Astrocyte of the spinal cord (primary cell): Measurements from ENCODE around the gene ZNF195.
A peak's percentile ranks its signal among the peaks of the same experiment; 100 is the strongest.
"Not testable (repeated sequence)": the region's sequence is repeated elsewhere in the genome, so short reads cannot be mapped to it uniquely, and the experiment has no call there.

ENCODE experiments used
- DNase-seq: peaks from one replicate; pipeline ENCODE4 v3.0.0; 2011; ENCODE audit warnings: low read depth, low spot score
- H3K4me3 ChIP-seq: 2 replicates; pipeline ENCODE4 v1.5.1; 2011; ENCODE audit warnings: low read depth, mild to moderate bottlenecking, low read length, moderate library complexity
- in situ Hi-C: cut with HindIII; loops from 2 replicates; pipeline ENCODE4 v1.10.0; 2017; ENCODE audit warnings: low sequenced_read_pairs
- TF ChIP-seq, protein P1 (sequence below): IDR thresholded peaks from 2 replicates; pipeline ENCODE4 v1.5.1; 2012; ENCODE audit warnings: low read depth, mild to moderate bottlenecking, low read length, inconsistent platforms

Gene ZNF195

DNA sequence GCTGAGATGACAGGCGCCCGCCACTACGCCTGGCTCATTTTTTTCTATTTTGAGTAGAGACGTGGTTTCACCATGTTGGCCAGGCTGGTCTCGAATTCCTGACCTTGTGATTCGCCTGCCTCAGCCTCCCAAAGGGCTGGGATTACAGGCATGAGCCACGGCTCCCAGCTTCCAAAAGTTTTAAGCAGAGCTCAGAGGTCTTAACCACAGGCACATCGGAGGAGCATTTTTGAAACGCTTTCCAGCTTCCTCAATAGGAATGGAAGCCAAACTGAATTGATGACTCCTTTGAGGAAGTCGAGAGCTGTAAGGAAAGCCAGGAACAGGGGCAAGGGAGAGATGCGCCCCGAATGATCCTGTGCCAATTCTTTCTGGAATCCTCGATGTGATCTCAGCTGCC, 14.5 kb upstream of the ZNF195 start:
- H3K4me3 ChIP-seq, DNase-seq, in situ Hi-C loops: not testable (repeated sequence)

DNA sequence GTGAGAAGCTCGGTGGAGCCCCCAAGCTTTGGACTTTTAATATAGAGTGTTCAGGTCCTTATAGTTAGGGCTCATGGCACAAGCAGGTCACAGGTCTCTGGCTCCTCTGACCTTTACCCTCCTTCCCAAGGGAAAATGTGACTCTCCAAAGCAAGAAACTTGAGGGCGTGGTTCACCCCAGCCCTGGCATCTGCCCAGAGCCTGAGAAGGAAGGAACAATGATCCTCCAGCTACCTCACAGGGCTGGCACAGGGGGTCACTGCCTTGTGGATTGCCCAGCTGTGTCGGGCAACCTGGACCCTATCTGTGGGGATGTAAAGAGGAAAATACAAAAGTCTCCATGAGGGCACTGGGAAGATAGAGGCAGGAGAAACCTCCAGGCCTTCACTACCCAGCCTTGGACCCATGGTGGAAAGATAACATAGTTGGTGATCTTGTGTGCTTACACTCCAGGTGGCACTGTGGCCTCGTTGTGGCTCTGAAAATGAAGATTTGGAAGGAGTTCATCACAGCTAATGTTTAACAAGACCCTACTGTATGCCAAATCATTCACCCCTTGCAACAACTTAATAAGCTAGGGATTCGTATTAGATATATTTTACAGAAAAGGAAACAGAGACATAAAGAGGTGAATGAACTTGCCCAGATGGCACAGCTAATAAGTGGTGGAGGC, 3.8 kb upstream of the ZNF195 start:
- H3K4me3 ChIP-seq, result no peak overlapping the region
- TF ChIP-seq, protein P1, sequence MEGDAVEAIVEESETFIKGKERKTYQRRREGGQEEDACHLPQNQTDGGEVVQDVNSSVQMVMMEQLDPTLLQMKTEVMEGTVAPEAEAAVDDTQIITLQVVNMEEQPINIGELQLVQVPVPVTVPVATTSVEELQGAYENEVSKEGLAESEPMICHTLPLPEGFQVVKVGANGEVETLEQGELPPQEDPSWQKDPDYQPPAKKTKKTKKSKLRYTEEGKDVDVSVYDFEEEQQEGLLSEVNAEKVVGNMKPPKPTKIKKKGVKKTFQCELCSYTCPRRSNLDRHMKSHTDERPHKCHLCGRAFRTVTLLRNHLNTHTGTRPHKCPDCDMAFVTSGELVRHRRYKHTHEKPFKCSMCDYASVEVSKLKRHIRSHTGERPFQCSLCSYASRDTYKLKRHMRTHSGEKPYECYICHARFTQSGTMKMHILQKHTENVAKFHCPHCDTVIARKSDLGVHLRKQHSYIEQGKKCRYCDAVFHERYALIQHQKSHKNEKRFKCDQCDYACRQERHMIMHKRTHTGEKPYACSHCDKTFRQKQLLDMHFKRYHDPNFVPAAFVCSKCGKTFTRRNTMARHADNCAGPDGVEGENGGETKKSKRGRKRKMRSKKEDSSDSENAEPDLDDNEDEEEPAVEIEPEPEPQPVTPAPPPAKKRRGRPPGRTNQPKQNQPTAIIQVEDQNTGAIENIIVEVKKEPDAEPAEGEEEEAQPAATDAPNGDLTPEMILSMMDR, result no peak
- in situ Hi-C loops, result no loop called here
- no peak for DNase-seq

DNA sequence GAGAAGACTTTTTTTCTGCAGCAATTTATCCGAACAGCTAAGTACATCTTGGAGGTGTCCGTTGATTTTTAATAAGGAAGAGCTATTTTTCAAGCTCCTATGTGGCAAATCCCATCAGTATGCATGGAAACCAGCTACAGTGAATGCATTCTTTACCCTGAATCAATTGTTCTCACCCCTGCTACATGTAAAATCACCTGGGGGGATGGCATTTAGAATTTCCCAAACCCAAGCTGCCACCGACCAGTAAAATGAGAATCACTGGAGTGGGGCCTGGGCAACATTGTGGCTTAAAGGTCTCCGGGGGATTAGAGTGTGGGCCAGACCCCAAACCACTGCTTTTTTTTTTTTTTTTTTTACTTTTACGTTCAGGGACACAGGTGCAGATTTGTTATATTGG, 2.8 kb upstream of the ZNF195 start:
- no peak for DNase-seq
- TF ChIP-seq, protein P1, result no peak
- in situ Hi-C loops, result no loop called here
- H3K4me3 ChIP-seq, result no peak overlapping the region

DNA sequence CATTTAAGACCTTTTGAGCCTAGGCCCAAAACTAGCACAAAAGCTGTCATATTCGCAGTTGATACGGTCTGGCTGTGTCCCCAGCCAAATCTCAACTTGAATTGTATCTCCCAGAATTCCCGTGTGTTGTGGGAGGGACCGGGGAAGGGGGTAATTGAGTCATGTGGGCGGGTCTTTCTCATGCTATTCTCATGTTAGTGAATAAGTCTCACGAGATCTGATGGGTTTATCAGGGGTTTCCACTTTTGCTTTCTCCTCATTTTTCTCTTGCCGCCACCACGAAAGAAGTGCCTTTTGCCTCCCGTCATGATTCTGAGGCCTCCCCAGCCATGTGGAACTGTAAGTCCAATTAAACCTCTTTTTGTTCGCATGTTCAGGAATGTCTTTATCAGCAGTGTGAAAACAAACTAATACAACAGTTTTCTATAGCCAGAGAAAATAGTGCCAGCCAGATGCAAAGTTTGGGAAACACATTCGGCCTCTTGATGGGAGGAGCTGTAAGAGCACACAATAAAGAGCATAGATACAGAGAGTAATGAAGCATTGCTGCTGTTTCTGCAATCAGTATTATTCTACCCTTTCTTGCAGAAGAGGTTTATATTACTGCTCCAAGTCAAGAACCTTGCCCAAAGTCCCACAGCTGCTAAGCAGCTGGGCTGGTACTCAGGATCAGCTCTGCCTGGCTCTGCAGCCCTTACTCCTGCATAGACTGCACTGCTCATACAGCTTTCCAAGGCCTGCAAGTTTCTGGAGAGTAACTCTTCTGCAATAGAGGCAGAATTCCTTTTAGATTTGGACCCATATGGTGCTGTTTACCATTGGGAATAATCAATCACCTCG, 2.0 kb upstream of the ZNF195 start:
- in situ Hi-C loops, result no loop called here
- H3K4me3 ChIP-seq, result no peak overlapping the region
- no peak for DNase-seq
- TF ChIP-seq, protein P1, result no peak

DNA sequence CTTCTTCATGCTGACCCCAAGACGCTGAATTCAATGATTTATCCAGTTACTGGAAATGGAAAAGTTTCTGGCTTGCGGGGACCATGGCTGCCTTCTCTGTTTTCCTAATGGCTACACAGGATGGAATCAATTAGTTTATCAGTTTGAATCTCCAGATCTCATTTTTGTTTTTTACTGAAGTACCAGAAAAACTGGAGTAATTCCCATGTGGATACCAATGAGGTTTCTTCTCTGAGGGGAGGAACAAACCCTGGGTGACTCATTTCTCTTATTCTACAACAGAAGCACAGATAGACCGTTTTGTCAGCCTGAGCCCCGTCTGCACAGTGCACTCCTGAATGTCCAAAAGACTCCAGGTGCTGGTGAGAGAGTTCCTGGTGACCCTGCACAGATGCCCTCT, 3.4 kb downstream of the ZNF195 start:
- peak; percentile 32 for DNase-seq
- in situ Hi-C loops, result no loop called here
- TF ChIP-seq, protein P1, result no peak
- no peak overlapping the region for H3K4me3 ChIP-seq

DNA sequence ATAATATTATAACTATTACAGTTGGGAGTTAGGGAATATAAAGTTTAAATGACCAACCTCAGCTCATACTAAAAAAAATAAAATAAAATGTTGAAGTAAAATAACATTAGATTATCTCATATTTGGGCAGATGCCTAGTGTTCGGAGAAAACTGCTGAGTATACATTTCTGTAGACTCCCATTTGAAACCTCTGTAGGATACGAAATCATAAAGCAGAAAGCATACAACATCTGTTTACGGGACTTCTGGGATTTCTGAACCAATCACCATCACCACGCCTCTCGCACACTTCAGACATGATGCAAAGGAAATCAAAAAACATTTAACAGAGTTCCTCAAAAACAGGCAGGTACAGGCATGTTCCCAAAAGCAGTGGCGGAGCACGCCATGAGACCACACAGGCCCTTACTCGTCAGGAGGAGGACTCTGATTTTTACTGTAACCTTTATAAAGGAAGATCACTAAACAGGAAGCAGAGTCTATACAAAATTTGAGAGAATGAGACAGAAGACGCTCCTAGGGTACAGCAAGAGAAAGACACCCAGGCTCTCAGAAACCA, 8.6 kb downstream of the ZNF195 start:
- DNase-seq, result no peak
- in situ Hi-C loops, result no loop called here
- H3K4me3 ChIP-seq, result no peak overlapping the region
- TF ChIP-seq, protein P1, result no peak

DNA sequence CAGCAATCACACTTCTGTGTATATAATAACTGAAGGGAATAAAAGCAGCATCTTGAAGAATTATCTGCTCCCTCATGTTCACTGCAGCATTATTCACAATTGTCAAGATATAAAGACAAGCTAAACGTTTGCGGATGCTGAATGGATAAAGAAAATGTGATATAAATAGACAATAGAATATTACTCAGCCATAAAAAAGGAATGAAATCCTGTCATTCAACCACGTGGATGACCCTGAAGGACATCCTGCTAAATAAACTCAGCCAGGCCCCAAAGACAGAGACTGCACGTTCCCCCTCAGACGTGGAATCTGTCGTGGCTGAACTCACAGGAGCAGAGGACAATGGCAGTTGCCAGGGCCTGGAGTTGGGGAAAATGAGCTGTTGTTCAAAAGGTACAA, 9.6 kb downstream of the ZNF195 start:
- no peak overlapping the region for H3K4me3 ChIP-seq
- TF ChIP-seq, protein P1, result no peak
- in situ Hi-C loops, result no loop called here
- DNase-seq, result no peak
